HEK293 (cell line): ENCODE data around the gene EPM2A.

ENCODE experiments used
- CTCF ChIA-PET: fragments of 350-600 bp; formaldehyde crosslinking; extraction: SDS; loops from one replicate; lab custom pipeline; 2021; ENCODE audit warnings: antibody characterized with exemption; lab: Yijun Ruan, JAX
- POLR2A ChIA-PET: fragments of 300-600 bp; formaldehyde crosslinking; extraction: SDS; loops from one replicate; lab custom pipeline; 2020; ENCODE audit warnings: antibody characterized with exemption, inconsistent platforms; lab: Yijun Ruan, JAX
- H3K27ac ChIP-seq: fragments of 200-500 bp; sonication (Bioruptor generic); 2 replicates; pipeline ENCODE4 v1.5.1; 2014; ENCODE audit warnings: low read depth, low read length, control low read depth, inconsistent platforms; ENCODE audit errors: extremely low read depth
- H3K36me3 ChIP-seq, 2 experiments: fragments of 200-500 bp in 1 of 2; sonication (Bioruptor generic) in 1 of 2; 1 replicate in 1 of 2; 2 replicates in 1 of 2; pipeline ENCODE4 v1.5.1; 2014 to 2017; ENCODE audit warnings: inconsistent platforms in 2 of 2, low read length in 2 of 2; ENCODE audit not compliant: control insufficient read depth in 2 of 2, insufficient read depth in 1 of 2
- H3K4me1 ChIP-seq: fragments of 200-500 bp; sonication (Bioruptor generic); 2 replicates; pipeline ENCODE4 v1.5.1; 2014; ENCODE audit warnings: mild to moderate bottlenecking, low read length, inconsistent platforms; ENCODE audit not compliant: control insufficient read depth, insufficient read depth
- H3K4me3 ChIP-seq: 2 replicates; pipeline ENCODE4 v1.5.1; 2011; ENCODE audit warnings: low read depth, mild to moderate bottlenecking, control low read depth, low read length, moderate library complexity
- H3K9me3 ChIP-seq: fragments of 200-500 bp; sonication (Bioruptor generic); 2 replicates; pipeline ENCODE4 v1.5.1; 2014; ENCODE audit warnings: low read depth, low read length, inconsistent platforms; ENCODE audit not compliant: control insufficient read depth, insufficient read depth
- BCL11B ChIP-seq: fragments of 450-650 bp; formaldehyde crosslinking; IDR thresholded peaks from 2 replicates; pipeline ENCODE4 v1.5.1; 2016; ENCODE audit warnings: low read depth, missing biosample characterization, missing genetic modification characterization
- EGR2 ChIP-seq: fragments of 450-650 bp; formaldehyde crosslinking; IDR thresholded peaks from 2 replicates; pipeline ENCODE4 v1.5.1; 2016; ENCODE audit warnings: low read depth, missing biosample characterization, missing genetic modification characterization
- FEZF1 ChIP-seq: fragments of 450-650 bp; formaldehyde crosslinking; IDR thresholded peaks from 2 replicates; pipeline ENCODE4 v1.5.1; 2016; ENCODE audit warnings: missing biosample characterization, missing genetic modification characterization
- PRDM1 ChIP-seq: fragments of 450-650 bp; formaldehyde crosslinking; IDR thresholded peaks from 2 replicates; pipeline ENCODE4; 2016; ENCODE audit warnings: missing biosample characterization, missing genetic modification characterization
- ZIC2 ChIP-seq: fragments of 450-650 bp; formaldehyde crosslinking; IDR thresholded peaks from 2 replicates; pipeline ENCODE4 v1.5.1; 2016; ENCODE audit warnings: missing biosample characterization, missing genetic modification characterization
- ZNF10 ChIP-seq: fragments of 450-650 bp; formaldehyde crosslinking; IDR thresholded peaks from 2 replicates; pipeline ENCODE4 v1.5.1; 2017; ENCODE audit warnings: missing biosample characterization, missing genetic modification characterization
- ZNF146 ChIP-seq: fragments of 450-650 bp; formaldehyde crosslinking; IDR thresholded peaks from 2 replicates; pipeline ENCODE4 v1.5.1; 2016; ENCODE audit warnings: missing biosample characterization, missing genetic modification characterization
- ZNF211 ChIP-seq: fragments of 450-650 bp; formaldehyde crosslinking; IDR thresholded peaks from 2 replicates; pipeline ENCODE4 v1.5.1; 2016; ENCODE audit warnings: low read depth, missing biosample characterization, missing genetic modification characterization
- ZNF239 ChIP-seq: fragments of 450-650 bp; formaldehyde crosslinking; IDR thresholded peaks from 2 replicates; pipeline ENCODE4 v1.5.1; 2016; ENCODE audit warnings: missing biosample characterization, missing genetic modification characterization
- ZNF24 ChIP-seq: fragments of 450-650 bp; formaldehyde crosslinking; IDR thresholded peaks from 2 replicates; pipeline ENCODE4 v1.5.1; 2016; ENCODE audit warnings: missing biosample characterization, missing genetic modification characterization
- ZNF394 ChIP-seq: fragments of 450-650 bp; formaldehyde crosslinking; IDR thresholded peaks from 2 replicates; pipeline ENCODE4 v1.5.1; 2016; ENCODE audit warnings: missing biosample characterization, missing genetic modification characterization, mild to moderate bottlenecking, moderate library complexity, borderline replicate concordance
- ZNF423 ChIP-seq: fragments of 450-650 bp; formaldehyde crosslinking; IDR thresholded peaks from 2 replicates; pipeline ENCODE4 v1.5.1; 2016; ENCODE audit warnings: missing biosample characterization, missing genetic modification characterization
- ZNF48 ChIP-seq: fragments of 450-650 bp; formaldehyde crosslinking; IDR thresholded peaks from 2 replicates; pipeline ENCODE4 v1.5.1; 2016; ENCODE audit warnings: missing biosample characterization, missing genetic modification characterization
- ZNF529 ChIP-seq: fragments of 450-650 bp; formaldehyde crosslinking; IDR thresholded peaks from 2 replicates; pipeline ENCODE4 v1.5.1; 2017; ENCODE audit warnings: missing genetic modification characterization, missing biosample characterization; ENCODE audit not compliant: insufficient replicate concordance
- ZNF561 ChIP-seq: fragments of 450-650 bp; IDR thresholded peaks from 2 replicates; pipeline ENCODE4 v1.5.1; 2018; ENCODE audit warnings: missing biosample characterization, missing genetic modification characterization, borderline replicate concordance
- ZNF76 ChIP-seq: fragments of 450-650 bp; formaldehyde crosslinking; IDR thresholded peaks from 2 replicates; pipeline ENCODE4; 2016; ENCODE audit warnings: low read depth, missing biosample characterization, missing genetic modification characterization, borderline replicate concordance
- TF ChIP-seq, protein P1 (sequence below): fragments of 450-650 bp; formaldehyde crosslinking; IDR thresholded peaks from 2 replicates; pipeline ENCODE4 v1.5.1; 2017; ENCODE audit warnings: missing biosample characterization, missing genetic modification characterization
- TF ChIP-seq, protein P2 (sequence below): fragments of 450-650 bp; formaldehyde crosslinking; IDR thresholded peaks from 2 replicates; pipeline ENCODE4 v1.5.1; 2016; ENCODE audit warnings: missing biosample characterization, missing genetic modification characterization
- TF ChIP-seq, protein P3 (sequence below): fragments of 450-650 bp; formaldehyde crosslinking; IDR thresholded peaks from 2 replicates; pipeline ENCODE4 v1.5.1; 2016; ENCODE audit warnings: missing biosample characterization, missing genetic modification characterization

The EPM2A gene

DNA sequence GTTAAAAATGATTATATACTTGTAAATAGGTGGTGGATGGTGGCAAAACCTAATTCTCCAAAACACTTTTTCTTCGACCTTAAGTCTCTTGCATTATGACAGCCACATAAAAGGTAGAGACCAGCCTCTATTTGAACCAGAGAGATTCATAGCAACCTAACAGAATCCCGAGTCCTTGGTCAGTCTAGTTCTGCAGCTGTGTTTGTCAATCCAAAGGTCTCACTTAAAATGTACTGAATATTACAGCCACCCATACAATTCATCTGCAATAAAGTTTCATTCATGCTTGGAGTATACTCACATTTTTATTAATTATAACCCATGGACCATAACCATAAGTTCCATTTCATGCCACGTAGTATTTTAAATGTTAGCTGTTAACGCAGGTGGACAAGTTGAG, 87.2 kb downstream of the EPM2A start (continued):
- TF ChIP-seq, protein P1, sequence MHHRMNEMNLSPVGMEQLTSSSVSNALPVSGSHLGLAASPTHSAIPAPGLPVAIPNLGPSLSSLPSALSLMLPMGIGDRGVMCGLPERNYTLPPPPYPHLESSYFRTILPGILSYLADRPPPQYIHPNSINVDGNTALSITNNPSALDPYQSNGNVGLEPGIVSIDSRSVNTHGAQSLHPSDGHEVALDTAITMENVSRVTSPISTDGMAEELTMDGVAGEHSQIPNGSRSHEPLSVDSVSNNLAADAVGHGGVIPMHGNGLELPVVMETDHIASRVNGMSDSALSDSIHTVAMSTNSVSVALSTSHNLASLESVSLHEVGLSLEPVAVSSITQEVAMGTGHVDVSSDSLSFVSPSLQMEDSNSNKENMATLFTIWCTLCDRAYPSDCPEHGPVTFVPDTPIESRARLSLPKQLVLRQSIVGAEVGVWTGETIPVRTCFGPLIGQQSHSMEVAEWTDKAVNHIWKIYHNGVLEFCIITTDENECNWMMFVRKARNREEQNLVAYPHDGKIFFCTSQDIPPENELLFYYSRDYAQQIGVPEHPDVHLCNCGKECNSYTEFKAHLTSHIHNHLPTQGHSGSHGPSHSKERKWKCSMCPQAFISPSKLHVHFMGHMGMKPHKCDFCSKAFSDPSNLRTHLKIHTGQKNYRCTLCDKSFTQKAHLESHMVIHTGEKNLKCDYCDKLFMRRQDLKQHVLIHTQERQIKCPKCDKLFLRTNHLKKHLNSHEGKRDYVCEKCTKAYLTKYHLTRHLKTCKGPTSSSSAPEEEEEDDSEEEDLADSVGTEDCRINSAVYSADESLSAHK (tag by site-specific recombination) = no peak
- TF ChIP-seq BCL11B (tag by site-specific recombination) (no peak), ZIC2 (no peak), ZNF394 (no peak)

DNA sequence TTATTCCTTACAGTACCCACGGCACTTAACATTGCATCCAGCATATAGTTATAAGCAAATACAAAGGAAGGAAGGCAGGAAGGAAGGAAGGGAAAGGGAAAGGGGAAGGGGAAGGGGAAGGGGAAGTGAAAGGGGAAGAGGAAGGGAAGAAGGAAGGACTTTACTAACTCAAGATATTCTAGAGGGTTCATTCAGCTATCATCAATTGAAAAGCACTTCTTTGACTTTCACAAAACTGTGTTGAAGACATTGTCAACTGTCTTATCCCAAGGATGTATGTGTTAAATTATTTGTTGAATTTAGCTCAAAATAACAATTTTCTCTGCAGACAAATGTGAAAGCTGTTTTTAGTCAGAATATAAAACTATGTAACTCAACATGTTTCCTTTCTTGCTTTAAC, 87.7 kb downstream of the EPM2A start:
- no peak overlapping the region for H3K27ac ChIP-seq
- POLR2A ChIA-PET = no interaction called here
- no peak overlapping the region for H3K4me3 ChIP-seq
- peak; percentile 11; the same call in 1 of the 2 replicates for TF ChIP-seq PRDM1 (tag by site-specific recombination)
- no peak for TF ChIP-seq ZNF529 (tag by site-specific recombination)
- no peak for TF ChIP-seq ZNF76
- TF ChIP-seq, all 188 proteins: peak for 1
- H3K4me1 ChIP-seq = no peaks in the 10 kb centered on the region
- H3K9me3 ChIP-seq = no peaks in the 10 kb centered on the region
- H3K36me3 ChIP-seq = no peaks in the 10 kb centered on the region
- CTCF ChIA-PET = interaction anchor here (0.6 to 2.0 kb wide), 2 partner anchors 14 to 220 kb away, joined by 3 to 7 read pairs; no protein-coding TSS in a partner anchor

DNA sequence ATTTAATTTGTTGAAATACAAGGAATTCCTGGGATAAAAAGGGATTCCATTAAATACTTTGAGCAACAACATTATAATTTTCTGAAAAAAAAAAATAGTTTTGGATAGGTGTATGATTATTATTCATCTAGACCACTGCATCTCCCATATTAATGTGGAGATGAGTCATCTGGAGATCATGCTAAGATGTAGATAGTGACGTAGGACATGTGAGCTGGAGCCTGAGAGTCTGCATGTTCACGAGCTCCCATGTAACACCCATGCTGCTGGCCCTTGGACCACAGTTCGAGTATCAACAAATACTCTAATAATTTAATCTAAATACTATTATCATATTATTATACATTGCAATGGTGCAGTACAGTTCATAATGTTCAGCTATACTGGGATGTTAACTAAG, 91.6 kb downstream of the EPM2A start:
- H3K27ac ChIP-seq = no peak overlapping the region
- H3K4me1 ChIP-seq = no peaks in the 10 kb centered on the region
- no peaks in the 10 kb centered on the region for H3K9me3 ChIP-seq
- CTCF ChIA-PET = interaction anchor here (0.6 to 2.8 kb wide), 2 partner anchors 10 to 449 kb away, joined by 3 to 18 read pairs; no protein-coding TSS in a partner anchor
- POLR2A ChIA-PET = no interaction called here
- TF ChIP-seq ZNF10 (tag by site-specific recombination) = no peak
- TF ChIP-seq, protein P2, sequence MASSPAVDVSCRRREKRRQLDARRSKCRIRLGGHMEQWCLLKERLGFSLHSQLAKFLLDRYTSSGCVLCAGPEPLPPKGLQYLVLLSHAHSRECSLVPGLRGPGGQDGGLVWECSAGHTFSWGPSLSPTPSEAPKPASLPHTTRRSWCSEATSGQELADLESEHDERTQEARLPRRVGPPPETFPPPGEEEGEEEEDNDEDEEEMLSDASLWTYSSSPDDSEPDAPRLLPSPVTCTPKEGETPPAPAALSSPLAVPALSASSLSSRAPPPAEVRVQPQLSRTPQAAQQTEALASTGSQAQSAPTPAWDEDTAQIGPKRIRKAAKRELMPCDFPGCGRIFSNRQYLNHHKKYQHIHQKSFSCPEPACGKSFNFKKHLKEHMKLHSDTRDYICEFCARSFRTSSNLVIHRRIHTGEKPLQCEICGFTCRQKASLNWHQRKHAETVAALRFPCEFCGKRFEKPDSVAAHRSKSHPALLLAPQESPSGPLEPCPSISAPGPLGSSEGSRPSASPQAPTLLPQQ (tag by site-specific recombination) = no peak
- TF ChIP-seq, protein P3, sequence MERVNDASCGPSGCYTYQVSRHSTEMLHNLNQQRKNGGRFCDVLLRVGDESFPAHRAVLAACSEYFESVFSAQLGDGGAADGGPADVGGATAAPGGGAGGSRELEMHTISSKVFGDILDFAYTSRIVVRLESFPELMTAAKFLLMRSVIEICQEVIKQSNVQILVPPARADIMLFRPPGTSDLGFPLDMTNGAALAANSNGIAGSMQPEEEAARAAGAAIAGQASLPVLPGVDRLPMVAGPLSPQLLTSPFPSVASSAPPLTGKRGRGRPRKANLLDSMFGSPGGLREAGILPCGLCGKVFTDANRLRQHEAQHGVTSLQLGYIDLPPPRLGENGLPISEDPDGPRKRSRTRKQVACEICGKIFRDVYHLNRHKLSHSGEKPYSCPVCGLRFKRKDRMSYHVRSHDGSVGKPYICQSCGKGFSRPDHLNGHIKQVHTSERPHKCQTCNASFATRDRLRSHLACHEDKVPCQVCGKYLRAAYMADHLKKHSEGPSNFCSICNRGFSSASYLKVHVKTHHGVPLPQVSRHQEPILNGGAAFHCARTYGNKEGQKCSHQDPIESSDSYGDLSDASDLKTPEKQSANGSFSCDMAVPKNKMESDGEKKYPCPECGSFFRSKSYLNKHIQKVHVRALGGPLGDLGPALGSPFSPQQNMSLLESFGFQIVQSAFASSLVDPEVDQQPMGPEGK (tag by site-specific recombination) = no peak
- TF ChIP-seq ZNF211 = no peak
- TF ChIP-seq ZNF48 (tag by site-specific recombination) = no peak
- no peak for TF ChIP-seq ZNF24 (tag by site-specific recombination)
- no peak for TF ChIP-seq FEZF1
- TF ChIP-seq ZNF146 (tag by site-specific recombination) = no peak
- no peak for TF ChIP-seq ZNF239 (tag by site-specific recombination)
- no peak for TF ChIP-seq ZNF423 (tag by site-specific recombination)
- TF ChIP-seq ZNF561 (tag by site-specific recombination) = no peak
- TF ChIP-seq EGR2 (tag by site-specific recombination) = no peak
- H3K4me3 ChIP-seq = no peak overlapping the region
- H3K36me3 ChIP-seq = no peaks in the 10 kb centered on the region
